Measurements from ENCODE around the gene CHMP1A. TPM values are rescaled to one million over a fixed set of nuclear protein-coding genes. Genes with fewer than 3 reads are reported as not detected.

CHMP1A gene
- total RNA-seq, 1 experiment from 2014 or later: 132 TPM

DNA sequence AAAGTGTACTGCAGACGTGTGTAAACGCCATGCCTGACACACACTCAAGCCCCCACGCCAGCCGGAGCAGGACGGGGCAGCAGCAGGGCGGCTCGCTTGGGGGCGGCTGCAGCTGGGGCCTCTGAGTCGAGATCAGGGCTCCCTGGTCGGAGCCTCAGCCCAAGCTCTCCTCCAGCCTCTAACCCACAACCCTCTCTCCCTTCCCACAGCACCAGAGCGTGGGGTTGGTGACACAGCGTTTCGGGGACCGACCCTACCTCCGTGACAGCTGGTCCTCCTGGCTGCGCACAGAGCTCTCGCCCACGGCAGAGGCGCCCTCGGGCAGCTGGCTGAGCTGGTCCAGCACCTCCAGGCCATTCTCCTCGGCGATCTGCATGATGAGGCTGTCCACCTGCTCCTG lies 11.2 kb downstream of the CHMP1A start:
- Mint-ChIP-seq H3K27ac (ENCODE audit: unreplicated experiment) (no peak overlapping the region), H3K27me3 (ENCODE audit: unreplicated experiment) (peaks cover 8% of the 10 kb centered on the region), H3K4me3 (ENCODE audit: low read depth, unreplicated experiment) (no peak overlapping the region), H3K9me3 (ENCODE audit: low read depth, unreplicated experiment) (no peaks in the 10 kb centered on the region), H3K36me3 (ENCODE audit: insufficient read depth, unreplicated experiment) (peaks cover 51% of the 10 kb centered on the region), H3K4me1 (ENCODE audit: low read depth, unreplicated experiment) (peaks cover under 1% of the 10 kb centered on the region)
- BruUV-seq (replicated peaks): no TSS peak
- TF ChIP-seq CTCF (IDR thresholded peaks at IDR 0.05; ENCODE audit: unreplicated experiment): no peak
- DNase-seq: no peak
- CTCF ChIA-PET: interaction anchor here (0.6 kb wide), 1 partner anchor 12 kb away, joined by 3 read pairs; no protein-coding TSS in a partner anchor
- intact Hi-C loops (cut with micrococcal nuclease; ENCODE audit: unreplicated experiment): no loop called here

DNA sequence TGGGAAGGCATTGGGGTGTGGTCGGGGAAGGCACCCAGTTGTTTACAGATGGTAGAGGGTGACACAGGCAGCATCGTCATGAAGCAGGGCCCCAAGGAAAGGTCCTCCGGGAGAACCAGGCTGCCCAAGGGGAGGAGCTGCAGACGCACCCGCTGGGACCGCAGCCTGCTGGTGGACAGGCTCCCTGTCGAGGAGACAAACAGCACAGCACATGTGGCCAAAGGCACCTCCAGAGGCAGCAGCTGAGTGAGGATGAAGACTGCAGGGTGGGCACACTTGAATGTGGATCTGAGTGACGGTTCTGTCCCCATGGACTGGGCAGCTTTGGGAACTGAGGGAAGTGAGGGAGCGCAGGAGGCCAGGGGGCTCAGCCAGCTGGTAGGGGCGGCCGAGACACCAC lies 12.4 kb downstream of the CHMP1A start:
- peaks cover 20% of the 10 kb centered on the region for H3K27me3 Mint-ChIP-seq (ENCODE audit: unreplicated experiment)
- CTCF ChIA-PET: no interaction called here
- no peak for DNase-seq
- no peaks in the 10 kb centered on the region for H3K9me3 Mint-ChIP-seq (ENCODE audit: low read depth, unreplicated experiment)
- H3K36me3 Mint-ChIP-seq (ENCODE audit: insufficient read depth, unreplicated experiment): peaks cover 50% of the 10 kb centered on the region
- intact Hi-C loops (cut with micrococcal nuclease; ENCODE audit: unreplicated experiment): no loop called here
- H3K4me1 Mint-ChIP-seq (ENCODE audit: low read depth, unreplicated experiment): peaks cover 12% of the 10 kb centered on the region
- H3K4me3 Mint-ChIP-seq (ENCODE audit: low read depth, unreplicated experiment): no peak overlapping the region
- no peak for TF ChIP-seq CTCF (IDR thresholded peaks at IDR 0.05; ENCODE audit: unreplicated experiment)
- no peak overlapping the region for H3K27ac Mint-ChIP-seq (ENCODE audit: unreplicated experiment)
- BruUV-seq (replicated peaks): no TSS peak

- intact Hi-C loops (cut with micrococcal nuclease; ENCODE audit: unreplicated experiment): loop anchor here (5.0 kb wide), 1 partner anchor 62 kb away; no protein-coding TSS in a partner anchor
These were observed 13.7 kb downstream of the CHMP1A start for GRCh38 chr16:89643769-89644300.

GRCh38 chr16:89642574-89642973 lies 14.9 kb downstream of the CHMP1A start:
- Mint-ChIP-seq H3K9me3 (ENCODE audit: low read depth, unreplicated experiment) (no peaks in the 10 kb centered on the region), H3K36me3 (ENCODE audit: insufficient read depth, unreplicated experiment) (peaks cover 50% of the 10 kb centered on the region), H3K27ac (ENCODE audit: unreplicated experiment) (no peak overlapping the region), H3K27me3 (ENCODE audit: unreplicated experiment) (peaks cover 36% of the 10 kb centered on the region), H3K4me1 (ENCODE audit: low read depth, unreplicated experiment) (peaks cover 12% of the 10 kb centered on the region), H3K4me3 (ENCODE audit: low read depth, unreplicated experiment) (no peak overlapping the region)
- CTCF ChIA-PET: interaction anchor here (1.0 to 1.6 kb wide), 3 partner anchors 9 to 58 kb away, joined by 3 to 5 read pairs (median 4); no protein-coding TSS in a partner anchor
- BruUV-seq (replicated peaks): no TSS peak
- TF ChIP-seq CTCF (IDR thresholded peaks at IDR 0.05; ENCODE audit: unreplicated experiment): no peak
- intact Hi-C loops (cut with micrococcal nuclease; ENCODE audit: unreplicated experiment): loop anchor here (5.0 kb wide), 1 partner anchor 60 kb away; no protein-coding TSS in a partner anchor
- DNase-seq: no peak

More at GRCh38 chr16:89643769-89644300, 13.7 kb downstream of the CHMP1A start:
- Mint-ChIP-seq H3K4me3 (ENCODE audit: low read depth, unreplicated experiment) (no peak overlapping the region), H3K4me1 (ENCODE audit: low read depth, unreplicated experiment) (peaks cover 12% of the 10 kb centered on the region), H3K9me3 (ENCODE audit: low read depth, unreplicated experiment) (no peaks in the 10 kb centered on the region), H3K36me3 (ENCODE audit: insufficient read depth, unreplicated experiment) (peaks cover 50% of the 10 kb centered on the region), H3K27me3 (ENCODE audit: unreplicated experiment) (peaks cover 27% of the 10 kb centered on the region), H3K27ac (ENCODE audit: unreplicated experiment) (no peak overlapping the region)
- CTCF ChIA-PET: no interaction called here
- BruUV-seq (replicated peaks): no TSS peak
- DNase-seq: no peak
- no peak for TF ChIP-seq CTCF (IDR thresholded peaks at IDR 0.05; ENCODE audit: unreplicated experiment)
